ENCODE data around the gene PML.
"Not testable (repeated sequence)": the region's sequence is repeated elsewhere in the genome, so short reads cannot be mapped to it uniquely, and the experiment has no call there.

The PML gene

DNA sequence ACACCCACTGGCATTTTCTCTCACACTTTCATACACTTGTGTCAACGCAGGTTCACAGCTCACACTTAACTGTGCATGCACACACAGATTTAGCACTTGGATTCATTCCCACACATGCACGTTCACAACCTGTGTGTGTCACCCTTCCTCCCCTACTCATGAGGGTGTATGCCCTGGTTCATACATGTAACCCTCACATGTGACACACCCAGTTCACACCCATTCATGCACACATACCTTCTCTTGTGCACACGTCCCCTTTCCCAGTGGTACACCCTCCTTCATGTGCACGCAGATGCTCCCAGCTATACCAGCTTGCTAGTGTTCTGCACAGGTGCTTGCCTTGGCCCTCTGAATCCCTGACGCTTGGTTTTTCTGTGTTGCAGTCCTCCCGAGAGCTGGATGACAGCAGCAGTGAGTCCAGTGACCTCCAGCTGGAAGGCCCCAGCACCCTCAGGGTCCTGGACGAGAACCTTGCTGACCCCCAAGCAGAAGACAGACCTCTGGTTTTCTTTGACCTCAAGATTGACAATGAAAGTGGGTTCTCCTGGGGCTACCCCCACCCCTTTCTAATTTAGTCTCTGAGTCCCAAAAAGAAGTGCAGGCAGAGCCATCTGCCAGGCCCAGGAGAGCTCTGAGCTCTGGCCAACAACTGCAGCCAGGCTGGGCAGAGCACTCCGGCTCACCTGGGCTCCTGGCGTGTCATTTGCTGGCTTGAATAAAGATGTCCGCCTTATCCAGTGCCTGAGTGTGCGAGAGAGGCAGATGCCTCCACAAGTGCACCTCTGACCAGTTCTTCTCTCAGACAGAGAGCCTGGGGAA lies 48.3 kb downstream of the PML start:
- no peak for DNase-seq

DNA sequence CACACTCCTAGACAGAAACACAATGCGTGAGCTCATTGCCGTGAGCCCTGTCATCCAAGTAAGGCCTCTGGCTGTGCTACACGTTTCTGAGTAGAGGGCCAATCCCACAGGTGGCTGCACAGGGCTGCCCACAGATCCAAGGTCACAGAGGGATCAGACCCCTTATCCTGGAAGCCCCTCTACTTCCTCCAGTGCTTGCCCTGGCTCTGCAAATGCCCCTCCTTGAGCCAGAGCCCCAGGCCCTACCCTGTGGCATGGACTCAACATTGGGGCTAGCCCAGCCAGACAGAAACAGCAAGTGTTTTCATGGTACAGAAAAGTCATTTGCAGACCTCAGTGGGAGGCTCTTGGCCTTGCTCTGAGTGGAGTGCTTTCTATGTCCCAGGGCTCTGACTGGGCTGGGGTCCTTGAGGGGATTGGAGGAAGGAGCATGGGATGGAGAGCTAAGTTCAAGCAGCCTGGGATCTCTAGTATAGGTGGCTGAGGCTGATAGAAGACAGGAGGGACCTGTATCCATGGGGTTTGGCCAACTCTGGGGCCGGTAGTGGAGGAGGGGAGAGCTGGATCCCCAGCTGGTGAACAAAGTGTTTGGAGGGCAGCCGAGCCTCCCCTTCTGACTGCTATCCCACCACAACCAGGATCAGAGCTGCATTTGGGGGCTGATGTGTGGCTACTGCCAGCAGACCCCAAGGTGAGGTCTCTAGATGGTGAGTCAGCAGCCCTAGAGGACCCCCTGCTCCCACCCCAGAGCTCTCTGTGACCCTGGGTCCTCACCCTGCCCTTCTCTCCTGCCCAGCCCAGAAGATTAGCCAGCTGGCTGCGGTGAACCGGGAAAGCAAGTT lies 49.1 kb downstream of the PML start:
- DNase-seq, result no peak

DNA sequence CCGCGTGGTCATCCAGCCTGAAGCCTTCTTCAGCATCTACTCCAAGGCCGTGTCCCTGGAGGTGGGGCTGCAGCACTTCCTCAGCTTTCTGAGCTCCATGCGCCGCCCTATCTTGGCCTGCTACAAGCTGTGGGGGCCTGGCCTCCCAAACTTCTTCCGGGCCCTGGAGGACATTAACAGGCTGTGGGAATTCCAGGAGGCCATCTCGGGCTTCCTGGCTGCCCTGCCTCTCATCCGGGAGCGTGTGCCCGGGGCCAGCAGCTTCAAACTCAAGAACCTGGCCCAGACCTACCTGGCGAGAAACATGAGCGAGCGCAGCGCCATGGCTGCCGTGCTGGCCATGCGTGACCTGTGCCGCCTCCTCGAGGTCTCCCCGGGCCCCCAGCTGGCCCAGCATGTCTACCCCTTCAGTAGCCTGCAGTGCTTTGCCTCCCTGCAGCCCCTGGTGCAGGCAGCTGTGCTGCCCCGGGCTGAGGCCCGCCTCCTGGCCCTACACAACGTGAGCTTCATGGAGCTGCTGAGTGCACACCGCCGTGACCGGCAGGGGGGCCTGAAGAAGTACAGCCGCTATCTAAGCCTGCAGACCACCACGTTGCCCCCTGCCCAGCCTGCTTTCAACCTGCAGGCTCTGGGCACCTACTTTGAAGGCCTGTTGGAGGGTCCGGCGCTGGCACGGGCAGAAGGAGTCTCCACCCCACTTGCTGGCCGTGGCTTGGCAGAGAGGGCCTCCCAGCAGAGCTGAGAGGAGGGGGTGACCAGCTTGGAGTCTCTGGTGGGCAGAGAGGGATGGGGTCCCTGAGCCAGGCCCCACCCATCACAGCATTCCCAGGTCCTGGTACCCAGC lies 50.0 kb downstream of the PML start:
- DNase-seq, result no peak

DNA sequence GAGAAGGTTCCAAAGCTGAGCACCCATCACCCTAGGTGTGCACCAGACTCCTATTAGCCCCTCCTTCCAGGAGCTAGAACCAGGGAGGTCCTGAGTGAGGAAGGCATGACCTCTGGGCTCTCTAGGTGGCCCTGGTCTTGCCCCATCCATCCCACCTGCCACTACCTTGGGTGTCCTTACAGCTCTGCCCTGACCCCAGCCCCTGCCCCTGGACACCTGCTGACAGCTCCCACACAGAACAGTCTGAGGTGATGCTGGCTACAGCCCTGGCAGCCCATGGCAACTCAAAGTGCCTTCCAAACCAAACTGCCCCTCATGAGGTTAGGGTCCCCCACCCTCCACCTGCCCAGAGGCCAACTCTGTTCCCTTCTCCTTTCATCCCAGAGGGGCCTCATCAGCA lies 50.7 kb downstream of the PML start:
- no peak for DNase-seq

DNA sequence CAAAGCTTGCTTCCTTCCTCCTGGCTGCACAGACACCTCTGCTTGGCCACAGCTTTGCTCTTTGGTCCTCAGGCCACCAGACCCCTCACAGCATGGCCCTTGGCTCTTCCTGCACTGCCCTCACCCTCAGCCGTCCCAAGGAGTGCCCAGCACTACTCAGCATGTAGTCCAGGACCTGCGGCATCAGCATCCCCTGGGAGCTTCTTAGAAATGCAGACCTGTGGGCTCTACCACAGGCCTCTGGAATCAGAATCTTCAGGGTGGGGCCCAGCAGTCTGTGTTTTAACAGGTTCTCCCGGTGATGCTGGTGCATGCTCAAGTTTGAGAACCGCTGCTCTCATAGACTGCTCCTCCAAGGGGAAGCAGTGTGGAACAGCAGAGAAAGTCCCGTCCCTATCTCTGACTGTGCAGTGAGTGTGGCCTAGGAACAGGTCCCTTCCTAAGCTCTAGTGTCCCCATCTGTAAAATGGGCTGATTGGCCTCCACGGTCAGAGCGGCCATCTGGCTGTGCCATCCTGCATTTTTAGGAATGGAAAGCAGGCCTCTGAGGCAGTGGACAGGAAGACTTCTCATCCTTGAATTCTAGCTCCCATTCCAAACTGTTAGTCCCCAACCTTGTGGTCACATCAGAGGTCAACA lies 51.2 kb downstream of the PML start:
- no peak for DNase-seq

DNA sequence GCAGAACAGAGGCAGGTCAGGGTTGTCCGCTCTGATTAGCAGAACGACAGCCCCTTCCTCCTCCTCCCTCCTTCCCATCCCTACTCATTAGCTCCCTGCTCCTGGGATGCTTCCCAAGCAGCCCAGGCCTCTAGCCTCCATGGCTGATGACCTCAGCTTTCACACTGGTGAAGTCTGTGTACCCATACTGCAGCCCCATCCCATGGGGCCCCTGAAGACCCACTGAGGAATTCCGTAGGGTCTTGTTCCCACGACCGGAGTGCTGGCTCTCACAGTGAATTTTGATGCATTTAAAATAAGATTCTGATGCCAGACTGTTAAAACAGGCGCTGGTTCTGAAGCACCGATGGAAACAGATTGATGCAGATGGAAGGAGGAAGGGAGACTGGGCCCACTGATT lies 51.8 kb downstream of the PML start:
- no peak for DNase-seq

DNA sequence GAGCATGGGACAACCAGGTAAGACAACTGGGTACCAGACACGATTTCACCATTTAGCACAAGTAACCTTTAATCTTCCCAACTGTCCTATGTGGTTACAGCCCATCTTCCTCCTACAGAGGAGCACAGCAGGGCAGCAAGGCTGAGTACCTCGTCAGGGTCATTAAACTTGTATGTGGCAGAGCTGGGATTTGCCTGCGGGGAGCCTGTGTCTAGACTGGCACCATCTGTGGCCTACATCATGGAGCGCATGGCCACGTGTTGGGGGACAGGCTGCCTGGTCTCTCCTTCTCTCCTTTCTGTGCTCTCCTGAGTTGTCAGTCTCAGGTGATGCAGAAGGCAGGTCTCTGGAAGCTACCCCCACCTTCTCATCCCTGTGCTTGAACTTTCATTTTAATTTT lies 55.6 kb downstream of the PML start:
- no peak for DNase-seq

DNA sequence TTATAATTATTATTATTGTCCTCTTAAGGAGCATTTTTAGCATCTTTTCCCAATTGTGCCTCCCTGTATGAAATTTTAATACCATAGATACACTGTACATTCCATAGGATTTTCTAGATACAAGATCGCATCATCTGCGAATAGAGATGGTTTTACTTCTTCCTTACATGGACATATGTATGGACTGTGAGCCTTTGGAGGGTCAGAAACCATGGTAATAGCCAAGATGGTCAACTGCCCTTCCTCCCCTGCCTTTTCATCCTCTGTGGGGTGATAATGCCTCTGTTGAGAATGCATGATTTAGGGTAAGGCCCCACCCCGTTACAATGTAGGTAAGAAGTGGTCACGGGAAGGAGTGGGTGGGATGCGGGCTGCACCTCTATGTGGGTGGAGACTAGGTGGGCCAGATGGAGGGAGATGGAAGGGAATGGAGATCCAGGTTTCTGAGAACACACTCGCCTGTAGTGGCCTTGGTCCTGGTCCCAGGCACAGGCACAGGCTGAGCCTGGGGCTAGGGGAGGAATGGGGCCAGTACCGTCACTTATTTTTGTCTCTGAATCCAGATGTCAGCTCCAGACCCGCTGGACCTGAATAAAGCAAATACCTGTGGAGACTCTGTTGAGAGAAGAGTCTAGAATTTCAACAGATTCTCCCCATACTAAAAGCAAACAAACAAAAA lies 56.2 kb downstream of the PML start:
- DNase-seq, result no peak

DNA sequence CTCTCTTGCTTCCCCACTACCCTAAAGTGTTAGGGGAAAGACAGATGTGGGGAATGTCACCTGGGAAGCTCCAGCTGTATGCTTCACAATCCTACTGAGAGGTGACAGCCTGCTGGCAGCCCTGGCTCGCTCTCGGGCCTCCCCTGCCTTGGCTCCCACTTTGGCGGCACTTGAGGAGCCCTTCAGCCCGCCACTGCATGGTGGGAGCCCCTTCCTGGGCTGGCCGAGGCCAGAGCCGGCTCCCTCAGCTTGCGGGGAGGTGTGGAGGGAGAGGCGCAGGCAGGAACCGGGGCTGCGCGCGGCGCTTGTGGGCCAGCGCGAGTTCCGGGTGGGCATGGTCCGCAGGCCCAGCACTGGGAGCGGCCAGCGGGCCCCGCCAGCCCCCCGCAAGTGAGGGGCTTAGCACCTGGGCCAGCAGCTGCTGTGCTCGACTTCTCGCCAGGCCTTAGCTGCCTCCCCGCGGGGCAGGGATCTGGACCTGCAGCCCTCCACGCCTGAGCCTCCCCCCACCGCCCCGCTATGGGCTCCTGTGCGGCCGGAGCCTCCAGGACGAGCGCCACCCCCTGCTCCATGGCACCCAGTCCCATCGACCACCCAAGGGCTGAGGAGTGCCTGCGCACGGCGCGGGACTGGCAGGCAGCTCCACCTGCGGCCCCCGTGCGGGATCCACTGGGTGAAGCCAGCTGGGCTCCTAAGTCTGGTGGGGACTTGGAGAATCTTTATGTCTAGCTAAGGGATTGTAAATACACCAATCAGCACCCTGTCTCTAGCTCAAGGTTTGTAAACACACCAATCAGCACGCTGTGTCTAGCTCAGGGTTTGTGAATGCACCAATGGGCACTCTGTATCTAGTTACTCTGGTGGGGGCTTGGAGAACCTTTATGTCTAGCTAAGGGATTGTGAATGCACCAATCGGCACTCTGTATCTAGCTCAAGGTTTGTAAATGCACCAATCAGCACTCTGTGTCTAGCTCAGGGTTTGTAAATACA lies 58.0 kb downstream of the PML start:
- DNase-seq, result not testable (repeated sequence)

DNA sequence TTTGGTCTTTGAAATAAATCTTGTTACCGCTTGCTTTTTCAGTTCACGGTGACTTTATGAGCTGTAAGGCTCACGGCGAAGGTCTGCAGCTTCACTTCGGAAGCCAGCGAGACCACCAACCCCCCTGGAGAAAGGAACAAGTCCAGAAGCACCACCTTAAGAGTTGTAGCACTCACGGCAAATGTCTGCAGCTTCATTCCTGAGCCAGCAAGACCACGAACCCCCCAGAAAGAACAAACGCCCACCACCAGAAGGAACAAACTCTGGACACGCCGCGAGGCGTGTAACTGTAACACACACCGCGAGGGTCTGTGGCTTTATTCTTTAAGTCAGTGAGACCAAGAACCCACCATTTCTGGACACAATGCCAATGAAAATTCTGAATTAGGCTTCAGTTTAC lies 59.0 kb downstream of the PML start:
- no peak for DNase-seq

DNA sequence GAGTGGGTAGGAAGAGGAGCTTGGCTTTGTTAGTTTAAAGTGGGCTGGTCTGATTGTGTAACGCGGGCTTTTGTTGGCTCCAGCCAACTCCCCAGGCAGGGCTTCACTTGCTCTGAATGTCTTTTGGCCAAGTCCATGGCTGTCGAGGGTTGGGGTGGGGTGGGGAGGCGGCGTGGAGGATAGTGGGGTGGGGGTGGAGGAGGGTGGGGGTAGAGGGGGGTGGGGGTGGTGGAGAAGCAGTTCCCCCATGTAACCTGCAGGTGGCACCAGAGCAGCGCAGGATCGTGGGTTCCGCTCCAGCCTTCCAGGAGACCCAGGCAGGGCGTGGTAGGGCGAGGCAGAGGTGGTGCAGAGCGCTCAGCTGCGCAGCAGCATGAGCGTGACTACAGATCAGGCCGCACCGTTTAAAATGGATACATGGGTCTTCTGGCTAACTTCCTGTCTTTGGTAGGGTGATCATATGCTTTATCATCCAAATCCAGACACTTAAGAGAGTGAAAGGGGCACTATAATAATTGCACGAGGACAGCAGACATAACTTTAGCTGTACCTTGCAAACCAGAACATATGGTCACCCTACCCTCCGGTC lies 59.5 kb downstream of the PML start:
- DNase-seq, result peak; percentile 62 to 66

DNA sequence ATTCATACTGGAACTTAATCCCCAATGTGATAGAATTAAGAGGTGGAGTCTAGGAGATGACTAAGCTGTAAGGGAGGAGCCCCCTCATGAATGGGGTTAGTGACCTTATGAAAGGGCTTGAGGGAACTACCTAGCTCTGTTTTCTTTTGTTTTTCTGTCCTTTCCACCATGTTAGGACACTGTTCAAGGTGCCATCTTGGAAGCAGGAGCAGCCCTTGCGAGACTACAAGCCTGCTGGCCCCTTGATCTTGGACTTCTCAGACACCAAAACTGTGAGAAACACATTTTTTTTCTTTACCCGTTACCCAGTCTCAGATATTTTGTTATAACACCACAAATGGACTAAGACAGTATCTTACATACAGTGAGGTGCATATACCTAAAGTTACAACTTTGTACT lies 61.3 kb downstream of the PML start:
- no peak for DNase-seq

DNA sequence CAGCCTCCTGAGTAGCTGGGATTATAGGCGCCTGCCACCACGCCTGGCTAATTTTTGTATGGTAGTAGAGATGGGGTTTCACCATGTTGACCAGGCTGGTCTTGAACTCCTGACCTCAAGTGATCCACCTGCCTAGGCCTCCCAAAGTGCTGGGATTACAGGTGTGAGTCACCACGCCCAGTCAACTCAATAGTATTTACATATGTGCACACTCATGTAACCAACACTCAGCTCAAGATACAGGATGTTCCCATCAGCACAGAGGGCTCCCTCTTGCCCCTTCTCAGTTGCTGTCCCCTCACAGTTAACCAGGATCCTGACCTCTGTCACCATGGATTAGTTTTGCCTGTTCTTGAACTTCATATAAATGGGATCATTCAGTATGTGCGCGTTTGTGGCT lies 61.8 kb downstream of the PML start:
- not testable (repeated sequence) for DNase-seq

DNA sequence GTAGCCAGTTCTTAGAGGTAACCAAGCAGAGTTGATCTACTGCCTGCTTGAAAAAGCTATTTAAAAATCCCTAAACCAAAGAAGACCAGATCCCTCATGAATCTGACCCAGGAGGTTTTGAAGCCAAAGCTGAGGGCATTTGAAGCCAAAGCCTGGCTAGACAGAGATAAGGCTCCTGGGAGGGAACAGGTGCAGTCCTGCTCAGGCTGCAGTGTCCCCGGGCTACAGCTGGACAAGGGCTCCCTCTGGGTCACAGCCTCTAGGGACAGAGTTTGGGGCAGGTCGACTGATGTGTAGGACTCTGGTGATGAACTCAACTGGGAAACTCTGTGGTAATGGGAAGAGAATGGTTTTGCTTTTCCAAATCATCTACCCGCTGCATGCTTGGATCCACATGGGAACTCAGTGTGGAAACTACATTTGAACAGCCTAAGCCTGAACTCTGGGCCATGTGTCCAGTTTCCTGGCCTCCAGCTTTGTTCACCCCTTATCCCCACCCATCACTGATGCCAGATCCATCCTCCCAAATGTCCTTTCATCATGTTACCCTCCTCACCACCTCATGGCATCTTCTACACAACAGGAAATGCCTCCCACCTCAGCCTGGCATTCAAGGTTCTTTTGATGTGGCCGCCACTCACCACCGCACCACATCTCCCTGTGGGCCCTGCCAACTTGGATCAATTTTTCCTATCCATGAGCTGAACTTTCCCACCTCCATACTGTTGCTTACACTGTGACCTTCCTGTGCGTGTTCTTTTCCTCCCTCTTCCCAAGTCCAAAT lies 64.7 kb downstream of the PML start:
- not testable (repeated sequence) for DNase-seq

DNA sequence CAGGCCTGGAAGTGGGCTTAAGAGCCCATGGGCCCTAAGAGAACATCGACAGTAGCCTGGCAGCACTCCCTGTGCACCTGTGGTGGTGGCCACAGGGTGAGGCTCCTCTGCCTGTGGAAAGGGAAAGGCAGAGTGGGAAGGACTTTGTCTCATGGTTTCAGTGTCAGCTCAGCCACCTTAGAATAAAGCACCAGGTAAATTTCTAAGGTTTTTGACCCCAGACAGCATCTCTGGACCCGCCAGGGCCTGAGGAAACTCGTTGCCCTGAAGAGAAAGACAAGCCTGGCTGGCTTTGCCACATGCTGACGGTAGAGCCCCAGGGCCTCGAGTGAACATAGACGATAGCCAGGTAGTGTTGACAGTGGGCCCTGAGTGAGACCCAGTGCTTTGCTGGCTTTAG lies 65.7 kb downstream of the PML start:
- no peak for DNase-seq

DNA sequence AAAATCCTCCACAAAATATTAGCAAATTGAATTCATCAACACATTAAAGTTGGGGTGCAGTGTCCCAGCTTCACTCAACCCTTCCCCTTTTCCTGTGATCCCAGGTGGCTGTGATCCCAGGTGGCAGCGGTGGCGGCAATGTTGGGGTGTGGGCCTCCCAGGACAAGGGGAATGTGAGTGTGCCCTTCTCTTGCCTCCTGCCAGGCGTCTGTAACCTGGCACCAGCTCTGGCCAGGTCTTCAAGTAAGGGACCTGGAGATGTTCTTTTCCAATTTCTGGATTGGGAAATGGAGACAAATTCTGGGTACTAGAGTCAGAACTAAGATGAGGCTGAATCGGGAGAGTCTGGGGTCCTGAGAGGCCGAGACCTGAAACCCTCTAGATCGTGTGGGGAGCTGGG lies 67.7 kb downstream of the PML start:
- DNase-seq, result no peak

DNA sequence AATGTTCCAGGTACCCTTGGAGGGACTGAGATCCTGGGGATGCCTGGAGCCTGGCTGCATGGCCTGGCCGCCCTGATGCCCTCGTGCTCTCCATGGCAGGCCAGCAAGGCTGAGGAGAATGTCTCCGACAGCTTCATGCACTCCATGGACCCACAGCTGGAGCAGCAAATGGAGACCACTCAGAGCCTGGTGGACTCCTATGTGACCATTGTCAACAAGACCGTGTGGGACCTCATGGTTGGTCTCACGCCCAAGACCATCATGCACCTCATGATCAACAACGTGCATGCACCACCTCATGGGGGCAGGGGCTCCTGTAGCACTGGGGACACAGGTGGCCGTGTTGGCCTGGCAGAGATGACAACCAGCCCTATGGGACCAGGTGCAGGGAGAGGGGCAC lies 68.2 kb downstream of the PML start:
- no peak for DNase-seq

DNA sequence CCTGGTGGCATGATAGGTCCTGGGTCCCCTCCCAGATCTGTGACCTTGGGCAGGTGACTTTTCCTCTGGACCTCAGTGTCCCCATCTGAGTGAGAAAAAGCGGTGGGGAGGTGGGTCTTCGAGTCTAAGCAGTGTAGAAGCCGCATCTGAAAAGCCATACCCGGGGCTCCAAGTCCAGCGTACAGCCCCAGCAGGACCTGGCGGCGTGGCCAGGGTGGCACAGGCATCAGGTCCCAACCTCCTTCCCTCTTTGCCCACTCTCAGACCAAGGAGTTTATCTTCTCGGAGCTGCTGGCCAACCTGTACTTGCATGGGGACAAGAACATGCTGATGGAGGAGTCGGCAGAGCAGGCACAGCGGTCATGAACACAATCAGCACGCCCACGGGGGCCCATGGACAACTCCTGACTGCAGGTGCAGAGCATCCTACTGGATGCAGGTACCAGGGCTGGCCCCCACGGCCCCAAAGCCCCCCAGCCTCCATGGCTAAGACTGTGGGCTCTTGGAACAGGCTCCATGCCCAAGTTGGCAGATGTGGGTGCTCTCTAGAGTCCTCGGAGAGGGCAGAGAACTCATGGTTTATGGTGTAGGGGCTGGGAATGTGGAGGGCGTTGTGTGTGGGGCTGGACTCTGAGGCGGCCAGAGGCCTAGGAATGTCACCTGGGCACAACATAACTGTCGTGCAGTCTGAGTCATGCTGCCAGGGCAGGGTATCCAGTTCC lies 69.1 kb downstream of the PML start:
- not testable (repeated sequence) for DNase-seq

DNA sequence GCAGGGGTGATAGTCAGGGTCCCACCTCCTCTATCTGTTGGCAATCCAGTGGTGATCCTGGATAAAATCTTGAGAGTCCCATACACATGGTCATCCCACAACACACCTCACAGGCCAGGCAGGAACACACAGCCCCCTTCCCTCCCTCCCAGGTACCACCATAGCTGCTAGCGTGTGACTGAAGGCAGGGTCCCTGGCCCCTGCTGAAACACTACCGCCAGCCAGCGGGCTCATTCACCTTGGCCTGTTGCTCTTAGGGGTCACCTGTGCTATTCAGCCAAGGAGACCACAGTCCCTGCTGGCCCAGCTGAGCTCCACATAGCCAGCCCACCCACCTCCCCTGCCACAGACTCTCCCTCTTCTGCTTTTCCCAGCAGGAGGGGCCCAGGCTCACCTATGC lies 69.7 kb downstream of the PML start:
- not testable (repeated sequence) for DNase-seq
